ENCODE measurements around the gene CMC1.

DNA sequence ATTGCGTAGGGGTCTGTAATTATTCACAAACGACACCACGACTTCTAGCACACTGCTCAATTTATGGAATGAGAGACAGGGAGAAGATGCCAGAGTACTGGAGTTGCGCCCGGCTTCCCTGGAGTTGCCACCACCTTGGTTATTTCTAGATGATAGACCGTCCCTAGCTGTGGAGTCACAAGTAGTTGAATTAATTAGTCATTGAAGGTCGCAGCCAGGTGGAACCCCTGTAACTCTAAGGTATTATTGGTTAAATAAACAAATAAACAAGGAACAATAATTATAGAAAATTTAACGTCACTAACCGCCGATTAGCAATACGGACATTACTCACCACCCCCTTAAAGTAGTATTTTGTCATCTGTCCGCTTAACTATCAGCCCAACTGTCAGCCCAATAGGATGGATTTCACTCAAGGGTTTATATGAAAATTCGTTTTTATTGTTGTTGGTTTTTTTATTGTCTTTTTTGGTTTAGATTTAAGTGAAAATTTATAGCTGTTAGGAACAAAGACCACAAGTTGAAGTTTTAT, 108.1 kb downstream of the CMC1 start:
- TF ChIP-seq POLR2AphosphoS5 (IDR thresholded peaks at IDR 0.05; ENCODE audit: low read depth, low read length) (no peak), SIN3A (IDR thresholded peaks at IDR 0.05; ENCODE audit: borderline replicate concordance, insufficient read depth, low read depth, low read length) (no peak)
- TF ChIP-seq, protein P1, sequence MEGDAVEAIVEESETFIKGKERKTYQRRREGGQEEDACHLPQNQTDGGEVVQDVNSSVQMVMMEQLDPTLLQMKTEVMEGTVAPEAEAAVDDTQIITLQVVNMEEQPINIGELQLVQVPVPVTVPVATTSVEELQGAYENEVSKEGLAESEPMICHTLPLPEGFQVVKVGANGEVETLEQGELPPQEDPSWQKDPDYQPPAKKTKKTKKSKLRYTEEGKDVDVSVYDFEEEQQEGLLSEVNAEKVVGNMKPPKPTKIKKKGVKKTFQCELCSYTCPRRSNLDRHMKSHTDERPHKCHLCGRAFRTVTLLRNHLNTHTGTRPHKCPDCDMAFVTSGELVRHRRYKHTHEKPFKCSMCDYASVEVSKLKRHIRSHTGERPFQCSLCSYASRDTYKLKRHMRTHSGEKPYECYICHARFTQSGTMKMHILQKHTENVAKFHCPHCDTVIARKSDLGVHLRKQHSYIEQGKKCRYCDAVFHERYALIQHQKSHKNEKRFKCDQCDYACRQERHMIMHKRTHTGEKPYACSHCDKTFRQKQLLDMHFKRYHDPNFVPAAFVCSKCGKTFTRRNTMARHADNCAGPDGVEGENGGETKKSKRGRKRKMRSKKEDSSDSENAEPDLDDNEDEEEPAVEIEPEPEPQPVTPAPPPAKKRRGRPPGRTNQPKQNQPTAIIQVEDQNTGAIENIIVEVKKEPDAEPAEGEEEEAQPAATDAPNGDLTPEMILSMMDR (IDR thresholded peaks at IDR 0.05): no peak
- TF ChIP-seq, protein P2, sequence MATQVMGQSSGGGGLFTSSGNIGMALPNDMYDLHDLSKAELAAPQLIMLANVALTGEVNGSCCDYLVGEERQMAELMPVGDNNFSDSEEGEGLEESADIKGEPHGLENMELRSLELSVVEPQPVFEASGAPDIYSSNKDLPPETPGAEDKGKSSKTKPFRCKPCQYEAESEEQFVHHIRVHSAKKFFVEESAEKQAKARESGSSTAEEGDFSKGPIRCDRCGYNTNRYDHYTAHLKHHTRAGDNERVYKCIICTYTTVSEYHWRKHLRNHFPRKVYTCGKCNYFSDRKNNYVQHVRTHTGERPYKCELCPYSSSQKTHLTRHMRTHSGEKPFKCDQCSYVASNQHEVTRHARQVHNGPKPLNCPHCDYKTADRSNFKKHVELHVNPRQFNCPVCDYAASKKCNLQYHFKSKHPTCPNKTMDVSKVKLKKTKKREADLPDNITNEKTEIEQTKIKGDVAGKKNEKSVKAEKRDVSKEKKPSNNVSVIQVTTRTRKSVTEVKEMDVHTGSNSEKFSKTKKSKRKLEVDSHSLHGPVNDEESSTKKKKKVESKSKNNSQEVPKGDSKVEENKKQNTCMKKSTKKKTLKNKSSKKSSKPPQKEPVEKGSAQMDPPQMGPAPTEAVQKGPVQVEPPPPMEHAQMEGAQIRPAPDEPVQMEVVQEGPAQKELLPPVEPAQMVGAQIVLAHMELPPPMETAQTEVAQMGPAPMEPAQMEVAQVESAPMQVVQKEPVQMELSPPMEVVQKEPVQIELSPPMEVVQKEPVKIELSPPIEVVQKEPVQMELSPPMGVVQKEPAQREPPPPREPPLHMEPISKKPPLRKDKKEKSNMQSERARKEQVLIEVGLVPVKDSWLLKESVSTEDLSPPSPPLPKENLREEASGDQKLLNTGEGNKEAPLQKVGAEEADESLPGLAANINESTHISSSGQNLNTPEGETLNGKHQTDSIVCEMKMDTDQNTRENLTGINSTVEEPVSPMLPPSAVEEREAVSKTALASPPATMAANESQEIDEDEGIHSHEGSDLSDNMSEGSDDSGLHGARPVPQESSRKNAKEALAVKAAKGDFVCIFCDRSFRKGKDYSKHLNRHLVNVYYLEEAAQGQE (IDR thresholded peaks at IDR 0.05; ENCODE audit: insufficient read depth in 1 of 2, low read depth in 2 of 2, low read length in 1 of 2): no peak
